Choroid plexus epithelial cell (primary cell): ENCODE measurements around the gene PTCD1.

Experiments
- DNase-seq: peaks from one replicate; pipeline ENCODE4 v3.0.0-alpha.2; 2010; ENCODE audit warnings: low read depth
- H3K4me3 ChIP-seq: 2 replicates; pipeline ENCODE4 v1.5.1; 2011; ENCODE audit warnings: low read depth, mild to moderate bottlenecking, control low read depth, low read length, moderate library complexity
- TF ChIP-seq, protein P1 (sequence below): conservative IDR thresholded peaks from 2 replicates; pipeline ENCODE4 v1.5.1; 2011; ENCODE audit warnings: low read depth, mild to moderate bottlenecking, control low read depth, inconsistent platforms, low read length, moderate library complexity

PTCD1 gene

DNA sequence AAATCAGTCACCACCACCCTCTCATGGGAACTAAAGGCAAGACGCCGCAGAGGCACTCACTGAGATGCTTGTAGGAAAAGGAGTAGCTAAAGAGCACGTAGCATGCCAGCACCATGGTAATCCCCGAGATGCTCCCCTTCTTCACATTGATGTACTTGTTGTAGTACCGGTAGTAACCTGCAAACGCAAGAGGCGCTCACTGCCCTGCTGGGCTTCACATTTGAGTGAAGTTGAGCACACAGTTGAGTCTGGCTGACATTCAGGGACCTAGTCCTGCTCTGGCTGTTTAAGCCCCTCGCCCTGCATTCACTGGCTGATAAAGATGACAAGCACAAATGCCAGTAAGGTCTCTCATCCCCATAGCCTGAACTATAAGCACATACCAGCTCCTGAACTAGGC is 20.5 kb upstream of the PTCD1 start:
- TF ChIP-seq, protein P1, sequence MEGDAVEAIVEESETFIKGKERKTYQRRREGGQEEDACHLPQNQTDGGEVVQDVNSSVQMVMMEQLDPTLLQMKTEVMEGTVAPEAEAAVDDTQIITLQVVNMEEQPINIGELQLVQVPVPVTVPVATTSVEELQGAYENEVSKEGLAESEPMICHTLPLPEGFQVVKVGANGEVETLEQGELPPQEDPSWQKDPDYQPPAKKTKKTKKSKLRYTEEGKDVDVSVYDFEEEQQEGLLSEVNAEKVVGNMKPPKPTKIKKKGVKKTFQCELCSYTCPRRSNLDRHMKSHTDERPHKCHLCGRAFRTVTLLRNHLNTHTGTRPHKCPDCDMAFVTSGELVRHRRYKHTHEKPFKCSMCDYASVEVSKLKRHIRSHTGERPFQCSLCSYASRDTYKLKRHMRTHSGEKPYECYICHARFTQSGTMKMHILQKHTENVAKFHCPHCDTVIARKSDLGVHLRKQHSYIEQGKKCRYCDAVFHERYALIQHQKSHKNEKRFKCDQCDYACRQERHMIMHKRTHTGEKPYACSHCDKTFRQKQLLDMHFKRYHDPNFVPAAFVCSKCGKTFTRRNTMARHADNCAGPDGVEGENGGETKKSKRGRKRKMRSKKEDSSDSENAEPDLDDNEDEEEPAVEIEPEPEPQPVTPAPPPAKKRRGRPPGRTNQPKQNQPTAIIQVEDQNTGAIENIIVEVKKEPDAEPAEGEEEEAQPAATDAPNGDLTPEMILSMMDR: peak; percentile 52
- DNase-seq: peak; percentile 49

DNA sequence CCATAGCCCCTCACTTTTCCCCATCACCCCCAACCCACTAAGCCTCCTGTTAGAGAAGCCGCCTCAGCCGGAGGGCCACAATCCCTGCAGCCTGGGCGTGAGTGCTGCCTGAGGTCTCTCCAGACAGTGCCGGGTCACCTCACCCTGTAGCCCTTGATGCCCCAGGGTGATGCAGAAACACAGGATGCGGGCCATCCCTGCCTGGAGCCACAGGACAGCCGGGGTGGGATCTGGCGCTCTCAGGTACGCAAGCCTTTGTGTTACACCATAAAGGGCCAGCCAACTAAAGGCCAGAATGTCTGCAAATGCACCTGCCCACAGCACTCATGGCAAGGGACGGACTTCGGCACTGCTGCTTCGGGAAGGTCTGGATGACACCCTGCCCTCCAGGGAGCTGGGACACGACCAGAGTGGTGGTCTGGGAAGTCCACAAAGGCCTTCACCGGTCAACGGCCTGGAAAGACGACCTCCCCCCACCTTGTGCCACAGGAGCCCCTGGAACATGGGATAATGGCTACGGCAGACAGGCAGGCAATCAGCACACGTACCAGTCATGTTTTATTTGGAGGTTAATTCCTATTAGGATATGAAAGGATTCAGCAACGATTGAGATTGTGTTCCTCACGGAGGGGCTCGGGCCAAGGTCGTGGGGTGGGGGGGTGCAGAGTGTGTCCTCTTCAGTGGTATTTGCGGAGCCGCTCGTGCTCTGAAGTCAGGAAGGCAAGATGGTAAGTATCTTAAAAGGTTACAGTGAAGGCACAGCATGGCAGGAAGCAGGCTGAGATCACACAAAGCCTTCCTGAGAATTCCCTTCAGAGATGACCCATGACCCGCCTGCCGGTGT is 19.3 kb upstream of the PTCD1 start:
- H3K4me3 ChIP-seq: no peak overlapping the region
- TF ChIP-seq, protein P1: no peak
- no peak for DNase-seq

More for the DNA sequence above, 20.5 kb upstream of the PTCD1 start:
- H3K4me3 ChIP-seq: no peak overlapping the region

DNA sequence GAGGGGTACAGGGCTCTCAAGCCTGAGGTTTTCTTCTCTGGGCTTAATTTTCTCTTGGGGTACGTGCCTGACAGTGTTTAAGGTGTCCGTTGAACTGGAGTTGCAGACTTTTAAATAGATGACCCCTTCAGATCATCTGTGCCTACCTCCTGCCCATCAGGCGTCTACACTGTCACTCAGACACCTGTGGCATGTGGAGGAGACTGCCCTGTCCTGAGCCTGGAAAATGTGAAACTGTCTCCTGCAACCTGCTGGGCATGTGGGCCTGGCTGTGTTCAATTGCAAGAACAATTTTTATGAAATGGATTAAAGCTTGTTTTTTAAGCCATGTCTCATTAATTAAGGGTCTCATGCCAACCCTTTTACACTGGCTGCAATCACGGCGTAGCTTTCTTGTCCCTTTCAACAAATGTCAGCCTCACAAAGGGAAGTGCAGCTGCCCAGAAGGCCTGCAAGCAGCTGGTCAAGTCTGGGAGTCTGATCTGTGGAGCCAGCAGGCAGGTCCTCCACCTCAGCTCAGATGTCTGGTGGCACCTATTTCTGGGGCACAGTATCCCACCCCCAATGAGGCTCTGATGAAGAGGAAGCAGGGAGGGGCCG is 18.6 kb upstream of the PTCD1 start:
- DNase-seq: no peak
- H3K4me3 ChIP-seq: no peak overlapping the region
- TF ChIP-seq, protein P1: no peak

DNA sequence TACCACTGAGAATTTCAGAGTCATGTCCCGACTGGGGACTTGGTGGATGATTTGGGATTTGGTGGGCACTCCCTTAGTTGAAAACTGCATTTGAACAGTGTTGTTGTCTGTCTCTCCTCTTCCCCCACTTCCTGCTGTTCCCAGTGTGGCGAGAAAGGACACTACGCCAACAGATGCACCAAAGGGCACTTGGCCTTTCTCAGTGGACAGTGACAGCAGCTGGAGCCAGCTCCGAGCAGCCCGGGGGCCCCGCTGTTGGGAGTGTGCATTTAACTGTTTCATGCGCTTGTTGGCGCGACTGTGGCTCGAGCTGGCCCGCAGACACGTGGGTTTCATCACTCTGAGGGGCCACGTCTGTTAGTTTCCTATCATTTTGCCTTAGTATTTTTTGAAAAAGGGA is 17.7 kb upstream of the PTCD1 start:
- TF ChIP-seq, protein P1: no peak

DNA sequence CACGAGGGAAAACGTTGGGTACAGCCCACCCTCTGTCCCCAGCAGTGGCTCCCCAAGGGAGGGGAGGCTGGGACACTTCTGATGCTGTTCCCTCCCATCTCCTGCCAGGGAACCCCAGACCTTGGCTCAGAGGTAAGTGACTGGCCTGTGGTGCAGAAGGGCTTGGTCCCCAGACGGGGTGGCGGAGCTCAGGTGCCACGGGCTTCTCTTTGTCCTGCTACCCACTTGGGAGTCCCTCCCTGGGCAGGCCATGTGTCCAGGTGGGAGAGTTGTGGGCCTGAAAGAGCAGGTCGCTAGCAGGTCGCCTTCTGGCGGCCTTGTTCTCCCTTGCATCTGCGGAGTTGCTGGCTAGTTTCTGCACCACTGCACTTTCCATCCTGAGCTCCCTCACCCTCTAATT is 17.3 kb upstream of the PTCD1 start:
- TF ChIP-seq, protein P1: no peak
- no peak for DNase-seq
- H3K4me3 ChIP-seq: no peak overlapping the region

More for the DNA sequence above, 17.7 kb upstream of the PTCD1 start:
- DNase-seq: no peak
- no peak overlapping the region for H3K4me3 ChIP-seq

DNA sequence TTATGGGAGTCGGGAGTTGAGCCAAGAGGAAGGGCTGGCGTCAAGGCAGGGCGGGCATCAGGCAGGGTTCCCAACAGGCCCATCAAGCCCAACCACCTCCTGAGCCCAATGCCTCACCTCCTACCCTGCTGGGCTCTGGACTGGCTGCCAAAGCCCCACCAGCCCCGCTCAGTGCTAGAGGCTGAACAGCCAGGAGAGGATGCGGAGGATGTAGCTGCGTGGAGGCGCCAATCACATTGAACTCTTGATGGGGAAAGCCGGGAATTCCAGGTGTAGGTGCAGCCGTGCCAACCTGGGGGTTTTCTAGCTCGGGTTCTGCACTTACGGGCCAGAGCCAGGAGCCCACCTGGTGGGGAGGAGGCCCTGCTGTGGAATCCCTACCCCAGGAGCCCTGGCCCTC is 14.5 kb upstream of the PTCD1 start:
- no peak for DNase-seq
- H3K4me3 ChIP-seq: no peak overlapping the region
- TF ChIP-seq, protein P1: no peak
